ENCODE measurements around the gene VIM. TPM values are rescaled to one million over a fixed set of nuclear protein-coding genes. Genes with fewer than 3 reads are reported as not detected.
A peak's percentile ranks its signal among the peaks of the same experiment; 100 is the strongest.
"Not testable (repeated sequence)": the region's sequence is repeated elsewhere in the genome, so short reads cannot be mapped to it uniquely, and the experiment has no call there.

The VIM gene
- total RNA-seq, 3 donors from 2014 or later (not counting 1 experiment from before 2014, with no cell fraction given): 627 to 717 (median 634) TPM

- TF ChIP-seq CTCF (IDR thresholded peaks at IDR 0.05): no peak
- H3K4me3 Mint-ChIP-seq: no peak overlapping the region
- ATAC-seq (no peak), DNase-seq (no peak)
- Histone ChIP-seq H3K27ac (ENCODE audit: low read length) (no peak overlapping the region), H3K9me3 (ENCODE audit: control insufficient read depth, insufficient read depth, low read length) (no peaks in the 10 kb centered on the region), H3K27me3 (ENCODE audit: control insufficient read depth, insufficient read depth, low read length) (no peaks in the 10 kb centered on the region), H3K36me3 (ENCODE audit: control insufficient read depth, insufficient read depth, low read length) (no peaks in the 10 kb centered on the region), H3K4me3 (ENCODE audit: low read length) (no peak overlapping the region), H3K4me1 (ENCODE audit: control insufficient read depth, insufficient read depth, low read length) (no peaks in the 10 kb centered on the region)
- no peaks in the 10 kb centered on the region for H3K36me3 Mint-ChIP-seq
- H3K27ac Mint-ChIP-seq: no peak overlapping the region
- 88% methylated on average over 1 of the region's 1 CpG for WGBS (ENCODE audit: insufficient coverage)
- H3K9me3 Mint-ChIP-seq: no peaks in the 10 kb centered on the region
- intact Hi-C loops (cut with micrococcal nuclease): no loop called here
- H3K27me3 Mint-ChIP-seq (ENCODE audit: low read depth in 2 of 2): peaks cover 9 to 17% of the 10 kb centered on the region in 2 donors
- H3K4me1 Mint-ChIP-seq: no peaks in the 10 kb centered on the region
Measured at GRCh38 chr10:17247210-17247609, 19.2 kb downstream of the VIM start.

- no peak for TF ChIP-seq CTCF (IDR thresholded peaks at IDR 0.05)
- H3K27ac ChIP-seq (ENCODE audit: low read length): no peak overlapping the region
- DNase-seq (no peak), ATAC-seq (no peak)
- no peak overlapping the region for H3K27ac Mint-ChIP-seq
- H3K27me3 Mint-ChIP-seq (ENCODE audit: low read depth in 2 of 2): peaks cover 9 to 17% of the 10 kb centered on the region in 2 donors
- H3K27me3 ChIP-seq (ENCODE audit: control insufficient read depth, insufficient read depth, low read length): no peaks in the 10 kb centered on the region
- no CpG with 5 or more reads among the region's 1 CpG for WGBS (ENCODE audit: insufficient coverage)
- no peak overlapping the region for H3K4me3 ChIP-seq (ENCODE audit: low read length)
- intact Hi-C loops (cut with micrococcal nuclease): no loop called here
- H3K9me3 ChIP-seq (ENCODE audit: control insufficient read depth, insufficient read depth, low read length): no peaks in the 10 kb centered on the region
- H3K36me3 ChIP-seq (ENCODE audit: control insufficient read depth, insufficient read depth, low read length): no peaks in the 10 kb centered on the region
- no peaks in the 10 kb centered on the region for H3K4me1 ChIP-seq (ENCODE audit: control insufficient read depth, insufficient read depth, low read length)
- no peak overlapping the region for H3K4me3 Mint-ChIP-seq
- H3K9me3 Mint-ChIP-seq: no peaks in the 10 kb centered on the region
- no peaks in the 10 kb centered on the region for H3K36me3 Mint-ChIP-seq
- no peaks in the 10 kb centered on the region for H3K4me1 Mint-ChIP-seq
Measured at GRCh38 chr10:17248964-17249363, 20.9 kb downstream of the VIM start.

GRCh38 chr10:17249820-17250219 is 21.8 kb downstream of the VIM start:
- 67% methylated on average over 2 of the region's 4 CpGs for WGBS (ENCODE audit: insufficient coverage)
- H3K27me3 ChIP-seq (ENCODE audit: control insufficient read depth, insufficient read depth, low read length): no peaks in the 10 kb centered on the region
- H3K36me3 ChIP-seq (ENCODE audit: control insufficient read depth, insufficient read depth, low read length): no peaks in the 10 kb centered on the region
- no peaks in the 10 kb centered on the region for H3K9me3 Mint-ChIP-seq
- H3K36me3 Mint-ChIP-seq: no peaks in the 10 kb centered on the region
- peak in 2 of 3 donors; percentile 52 to 59 for ATAC-seq
- no peak overlapping the region for H3K4me3 ChIP-seq (ENCODE audit: low read length)
- no peak overlapping the region for H3K4me3 Mint-ChIP-seq
- no peaks in the 10 kb centered on the region for H3K4me1 Mint-ChIP-seq
- no peak overlapping the region for H3K27ac ChIP-seq (ENCODE audit: low read length)
- H3K4me1 ChIP-seq (ENCODE audit: control insufficient read depth, insufficient read depth, low read length): no peaks in the 10 kb centered on the region
- H3K27ac Mint-ChIP-seq: no peak overlapping the region
- peaks cover 9 to 13% of the 10 kb centered on the region in 2 donors for H3K27me3 Mint-ChIP-seq (ENCODE audit: low read depth in 2 of 2)
- intact Hi-C loops (cut with micrococcal nuclease): no loop called here
- peak in 1 of 2 donors; percentile 57 for DNase-seq
- peak; percentile 12 for TF ChIP-seq CTCF (IDR thresholded peaks at IDR 0.05)
- H3K9me3 ChIP-seq (ENCODE audit: control insufficient read depth, insufficient read depth, low read length): no peaks in the 10 kb centered on the region

GRCh38 chr10:17250736-17251135 is 22.7 kb downstream of the VIM start:
- H3K9me3 Mint-ChIP-seq: no peaks in the 10 kb centered on the region
- H3K27ac Mint-ChIP-seq: no peak overlapping the region
- Histone ChIP-seq H3K27ac (ENCODE audit: low read length) (no peak overlapping the region), H3K4me3 (ENCODE audit: low read length) (no peak overlapping the region), H3K27me3 (ENCODE audit: control insufficient read depth, insufficient read depth, low read length) (no peaks in the 10 kb centered on the region), H3K36me3 (ENCODE audit: control insufficient read depth, insufficient read depth, low read length) (no peaks in the 10 kb centered on the region), H3K9me3 (ENCODE audit: control insufficient read depth, insufficient read depth, low read length) (no peaks in the 10 kb centered on the region), H3K4me1 (ENCODE audit: control insufficient read depth, insufficient read depth, low read length) (no peaks in the 10 kb centered on the region)
- 97% methylated on average over 2 of the region's 2 CpGs for WGBS (ENCODE audit: insufficient coverage)
- H3K4me1 Mint-ChIP-seq: no peaks in the 10 kb centered on the region
- no peaks in the 10 kb centered on the region for H3K36me3 Mint-ChIP-seq
- H3K27me3 Mint-ChIP-seq (ENCODE audit: low read depth in 2 of 2): peaks cover 5 to 7% of the 10 kb centered on the region in 2 donors
- no peak overlapping the region for H3K4me3 Mint-ChIP-seq
- no peak for TF ChIP-seq CTCF (IDR thresholded peaks at IDR 0.05)
- intact Hi-C loops (cut with micrococcal nuclease): no loop called here
- ATAC-seq (no peak), DNase-seq (no peak)

- not testable (repeated sequence) for H3K4me3 Mint-ChIP-seq, DNase-seq
- 67% methylated on average over 2 of the region's 2 CpGs for WGBS (ENCODE audit: insufficient coverage)
Measured at GRCh38 chr10:17254543-17255050, 26.6 kb downstream of the VIM start.

More at GRCh38 chr10:17254543-17255050, 26.6 kb downstream of the VIM start:
- H3K36me3 ChIP-seq (ENCODE audit: control insufficient read depth, insufficient read depth, low read length); H3K27me3 Mint-ChIP-seq (ENCODE audit: low read depth in 2 of 2); H3K36me3 Mint-ChIP-seq; H3K4me1 ChIP-seq (ENCODE audit: control insufficient read depth, insufficient read depth, low read length); H3K4me1 Mint-ChIP-seq; H3K9me3 ChIP-seq (ENCODE audit: control insufficient read depth, insufficient read depth, low read length); H3K27ac ChIP-seq (ENCODE audit: low read length); H3K4me3 ChIP-seq (ENCODE audit: low read length); H3K27me3 ChIP-seq (ENCODE audit: control insufficient read depth, insufficient read depth, low read length); H3K9me3 Mint-ChIP-seq; H3K27ac Mint-ChIP-seq; intact Hi-C loops (cut with micrococcal nuclease); ATAC-seq: not testable (repeated sequence)
